Mucosa of descending colon (tissue), 3 donors: ENCODE measurements around the gene GEMIN4. TPM values are rescaled to one million over a fixed set of nuclear protein-coding genes. Genes with fewer than 3 reads are reported as not detected.
A peak's percentile ranks its signal among the peaks of the same experiment; 100 is the strongest.

ENCODE experiments used
- ATAC-seq: fragments of 200-7000 bp; cut with Tn5 transposase; one replicate; pipeline ENCODE4 v1.9.1; 2020; ENCODE audit warnings: mild to moderate bottlenecking, moderate library complexity
- DNase-seq, 3 donors: peaks; one replicate each; pipeline ENCODE4 v3.0.0-alpha.2; 2020
- H3K36me3 ChIP-seq: fragments of 200-600 bp; one replicate; pipeline ENCODE4 v1.8.0; 2021; ENCODE audit warnings: low read depth, mild to moderate bottlenecking
- H3K4me1 ChIP-seq: fragments of 200-600 bp; one replicate; pipeline ENCODE4 v1.8.0; 2021; ENCODE audit warnings: low read depth, mild to moderate bottlenecking
- H3K4me3 ChIP-seq: fragments of 200-600 bp; one replicate; pipeline ENCODE4 v1.8.0; 2021; ENCODE audit warnings: mild to moderate bottlenecking
- H3K9me3 ChIP-seq: fragments of 200-600 bp; one replicate; pipeline ENCODE4 v1.8.0; 2021; ENCODE audit warnings: mild to moderate bottlenecking
- CTCF ChIP-seq: fragments of 200-600 bp; IDR thresholded peaks from one replicate; pipeline ENCODE4 v1.8.0; 2022; ENCODE audit warnings: antibody characterized with exemption, mild to moderate bottlenecking
- intact Hi-C, 2 donors: fragments of 100-400 bp; cut with DNase I in 1 of 2; cut with micrococcal nuclease in 1 of 2; formaldehyde crosslinking; loops; one replicate each; pipeline versions ENCODE4 v1.11.0 to v1.11.1; 2022; cut with DNase I, micrococcal nuclease
- total RNA-seq, 3 donors: library from RNA; stranded (reverse); fragmentation: NEBNext Ultra II Directional in 2 of 3; extraction: Animal tissue kit (Norgen Biotek cat#: 25700) in 2 of 3; gene quantifications; one replicate each; pipeline versions ENCODE4 v1.2.1 to v1.2.4, GENCODE V29; 2021 to 2023
- donor health status: DM: no; HTN: no; CAD: no; lungs with moderate emphysema.
- donor health status: DM: no; HTN: no; CAD: no.
- donor health status: DM: no; HTN: yes; CAD: no.

GEMIN4 gene
- total RNA-seq, 3 donors from 2014 or later = 15.5 to 20.3 (median 16.4) TPM

- ATAC-seq = no peak
- TF ChIP-seq CTCF = no peak
- H3K4me3 ChIP-seq = no peak overlapping the region
- H3K9me3 ChIP-seq = no peaks in the 10 kb centered on the region
- intact Hi-C loops = no loop called here
- no peak for DNase-seq
- H3K4me1 ChIP-seq = peaks cover 13% of the 10 kb centered on the region
- no peaks in the 10 kb centered on the region for H3K36me3 ChIP-seq
Observed at GRCh38 chr17:746783-747629, 5.1 kb downstream of the GEMIN4 start.

DNA sequence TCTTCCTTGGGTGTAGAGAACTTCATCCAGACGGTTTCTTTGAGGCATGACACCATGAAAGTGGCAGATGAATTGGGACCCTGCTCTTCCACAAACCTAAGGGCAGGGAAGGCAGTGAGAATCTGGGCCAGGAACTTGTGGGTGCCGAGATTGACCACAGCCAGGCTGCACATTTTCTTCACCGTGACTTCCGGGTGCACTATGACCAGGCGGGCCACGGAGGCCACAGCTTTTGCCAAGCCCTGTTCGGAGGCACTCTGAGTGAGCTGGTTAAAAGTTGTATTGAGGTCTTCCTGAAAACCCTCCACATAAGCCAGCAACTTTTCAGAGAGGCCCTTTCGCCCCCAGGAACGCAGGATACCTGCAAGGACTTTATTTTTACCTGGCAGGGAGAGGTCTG, 5.9 kb downstream of the GEMIN4 start:
- intact Hi-C loops = no loop called here
- TF ChIP-seq CTCF = no peak
- Histone ChIP-seq H3K4me1 (peaks cover 9% of the 10 kb centered on the region), H3K4me3 (no peak overlapping the region), H3K36me3 (no peaks in the 10 kb centered on the region), H3K9me3 (no peaks in the 10 kb centered on the region)
- ATAC-seq = no peak
- no peak for DNase-seq

DNA sequence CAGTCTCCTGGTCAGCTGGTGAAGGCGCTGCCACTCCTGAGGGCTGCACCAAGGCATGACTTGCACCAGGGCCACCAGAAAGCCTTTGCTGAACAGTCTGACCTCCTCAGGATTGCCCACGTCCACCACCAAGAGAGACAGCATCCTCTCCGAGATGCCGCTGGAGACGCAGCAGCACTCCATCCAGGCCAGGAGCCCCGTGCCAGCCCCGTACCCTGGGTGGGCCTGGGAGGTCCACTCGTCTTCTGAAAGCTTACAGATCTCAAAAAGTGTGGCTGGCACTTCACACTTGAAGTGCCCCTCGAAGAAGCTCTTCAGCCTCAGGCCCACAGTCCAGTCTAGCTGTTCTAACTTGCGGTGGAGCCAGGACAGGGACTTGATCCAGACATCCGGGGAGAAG, 6.7 kb downstream of the GEMIN4 start:
- Histone ChIP-seq H3K9me3 (no peaks in the 10 kb centered on the region), H3K4me1 (peaks cover 2% of the 10 kb centered on the region), H3K4me3 (no peak overlapping the region), H3K36me3 (no peaks in the 10 kb centered on the region)
- DNase-seq (no peak), ATAC-seq (no peak)
- intact Hi-C loops = no loop called here
- no peak for TF ChIP-seq CTCF

- Histone ChIP-seq H3K36me3 (no peaks in the 10 kb centered on the region), H3K4me3 (no peak overlapping the region), H3K9me3 (no peaks in the 10 kb centered on the region), H3K4me1 (no peaks in the 10 kb centered on the region)
- no peak for TF ChIP-seq CTCF
- ATAC-seq (peak; percentile 12), DNase-seq (no peak)
- intact Hi-C loops = no loop called here
Observed at GRCh38 chr17:744937-745336, 7.1 kb downstream of the GEMIN4 start.

DNA sequence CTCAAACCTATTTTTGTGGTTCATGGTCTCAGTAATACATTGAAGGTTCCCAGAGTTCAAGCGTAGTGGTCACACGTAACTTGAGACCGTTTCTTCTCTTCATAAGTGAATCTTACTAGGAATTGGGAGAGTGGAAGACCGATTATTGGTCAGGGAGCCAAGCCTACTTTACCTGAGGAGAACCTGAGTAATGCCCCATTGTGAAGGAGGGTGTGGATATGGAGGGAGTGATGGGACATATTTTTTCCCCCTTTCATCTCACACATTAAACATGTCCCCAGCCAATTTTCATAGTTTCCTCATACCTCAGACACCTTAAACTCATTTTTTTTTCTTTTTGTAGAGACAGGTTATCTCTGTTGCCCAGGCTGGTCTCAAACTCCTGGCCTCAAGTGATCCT, 8.9 kb downstream of the GEMIN4 start:
- Histone ChIP-seq H3K4me3 (no peak overlapping the region), H3K9me3 (no peaks in the 10 kb centered on the region), H3K4me1 (no peaks in the 10 kb centered on the region), H3K36me3 (no peaks in the 10 kb centered on the region)
- intact Hi-C loops = no loop called here
- DNase-seq (no peak), ATAC-seq (no peak)
- no peak for TF ChIP-seq CTCF
